RWPE1 (cell line): ENCODE results near the gene KCNN3.

Experiments used
- CTCF ChIA-PET: fragments of 350-600 bp; sonication (Branson Sonifier 250); formaldehyde crosslinking; extraction: SDS; loops from one replicate; lab custom pipeline; 2021; lab: Yijun Ruan, JAX
- POLR2A ChIA-PET: fragments of 400-600 bp; formaldehyde crosslinking; extraction: SDS; loops from one replicate; lab custom pipeline; 2020; ENCODE audit warnings: antibody characterized with exemption; ENCODE audit not compliant: low non-redundant PET; lab: Yijun Ruan, JAX
- DNase-seq: peaks from one replicate; pipeline ENCODE4 v3.0.0; 2012; ENCODE audit warnings: low spot score
- H3K27ac ChIP-seq: fragments of 450-650 bp; 2 replicates; pipeline ENCODE4 v1.5.1; 2017
- CTCF ChIP-seq: fragments of 450-650 bp; conservative IDR thresholded peaks from 2 replicates; pipeline ENCODE4 v1.5.1; 2017; ENCODE audit warnings: low read depth, mild to moderate bottlenecking

Gene KCNN3

GRCh38 chr1:154659823-154660592, 210.1 kb downstream of the KCNN3 start:
- no peak for DNase-seq
- CTCF ChIA-PET, result interaction anchor here (0.6 kb wide), 1 partner anchor 123 kb away, joined by 3 read pairs; no protein-coding TSS in a partner anchor
- TF ChIP-seq CTCF, result no peak
- no peak overlapping the region for H3K27ac ChIP-seq
- POLR2A ChIA-PET, result no interaction called here

DNA sequence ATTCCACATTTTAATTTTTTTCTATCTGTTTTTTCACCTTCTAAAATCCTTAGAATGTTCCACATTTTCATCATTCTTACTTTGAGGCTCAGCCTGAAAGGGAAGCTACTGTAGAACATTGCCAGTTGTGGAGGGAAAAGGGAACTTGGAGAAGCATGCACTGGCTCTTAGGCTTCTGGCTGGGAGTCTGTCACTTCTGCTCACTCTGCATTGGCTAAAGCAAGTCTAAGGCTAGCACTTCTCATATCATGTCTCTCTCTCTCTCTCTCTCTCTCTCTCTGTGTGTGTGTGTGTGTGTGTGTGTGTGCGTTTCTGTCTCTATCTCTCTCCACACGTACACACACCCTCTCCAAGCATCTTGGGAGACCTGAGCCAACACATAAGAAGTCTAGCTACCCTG, 212.5 kb downstream of the KCNN3 start:
- CTCF ChIA-PET, result no interaction called here
- DNase-seq, result no peak
- POLR2A ChIA-PET, result no interaction called here
- H3K27ac ChIP-seq, result no peak overlapping the region
- TF ChIP-seq CTCF, result no peak

GRCh38 chr1:154652893-154653292, 217.2 kb downstream of the KCNN3 start:
- ChIA-PET POLR2A (no interaction called here), CTCF (interaction anchor here (0.5 to 0.7 kb wide), 2 partner anchors 216 to 291 kb away, joined by 3 to 5 read pairs; no protein-coding TSS in a partner anchor)
- DNase-seq, result no peak
- no peak for TF ChIP-seq CTCF
- no peak overlapping the region for H3K27ac ChIP-seq
